Fibroblast of pulmonary artery (primary cell): ENCODE measurements around the gene KANSL1L.
A peak's percentile ranks its signal among the peaks of the same experiment; 100 is the strongest.
"Not testable (repeated sequence)": the region's sequence is repeated elsewhere in the genome, so short reads cannot be mapped to it uniquely, and the experiment has no call there.

Experiments used
- DNase-seq: peaks from one replicate; pipeline ENCODE4 v3.0.0-alpha.2; 2010; ENCODE audit warnings: low read depth
- H3K4me3 ChIP-seq: replicated peaks from 2 replicates; pipeline ENCODE4 v1.5.1; 2011; ENCODE audit warnings: low read depth, mild to moderate bottlenecking, control low read depth, low read length, moderate library complexity
- TF ChIP-seq, protein P1 (sequence below): IDR thresholded peaks from 2 replicates; pipeline ENCODE4 v1.5.1; 2011; ENCODE audit warnings: mild to moderate bottlenecking, control low read depth, low read length, inconsistent platforms; ENCODE audit errors: missing control alignments

The KANSL1L gene

DNA sequence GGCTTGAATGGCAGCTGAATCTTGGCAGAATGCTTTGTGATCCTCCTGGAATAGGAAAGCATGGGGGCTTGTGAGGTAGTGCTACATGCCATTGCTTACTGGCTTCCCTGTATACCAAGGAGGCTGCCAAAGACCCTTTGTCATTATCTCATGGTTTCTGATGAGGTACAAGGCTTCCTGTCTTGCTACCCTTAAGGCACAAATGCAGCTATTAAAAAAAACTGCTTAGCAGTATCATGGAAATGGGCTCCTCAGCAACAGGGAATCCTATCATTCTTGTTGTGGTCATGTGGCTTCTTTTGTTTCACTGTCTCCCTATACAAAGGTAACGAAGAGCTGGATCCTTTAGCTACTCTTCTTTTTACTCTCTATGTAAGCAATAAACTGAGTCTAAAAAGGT lies 6.6 kb upstream of the KANSL1L start:
- TF ChIP-seq, protein P1, sequence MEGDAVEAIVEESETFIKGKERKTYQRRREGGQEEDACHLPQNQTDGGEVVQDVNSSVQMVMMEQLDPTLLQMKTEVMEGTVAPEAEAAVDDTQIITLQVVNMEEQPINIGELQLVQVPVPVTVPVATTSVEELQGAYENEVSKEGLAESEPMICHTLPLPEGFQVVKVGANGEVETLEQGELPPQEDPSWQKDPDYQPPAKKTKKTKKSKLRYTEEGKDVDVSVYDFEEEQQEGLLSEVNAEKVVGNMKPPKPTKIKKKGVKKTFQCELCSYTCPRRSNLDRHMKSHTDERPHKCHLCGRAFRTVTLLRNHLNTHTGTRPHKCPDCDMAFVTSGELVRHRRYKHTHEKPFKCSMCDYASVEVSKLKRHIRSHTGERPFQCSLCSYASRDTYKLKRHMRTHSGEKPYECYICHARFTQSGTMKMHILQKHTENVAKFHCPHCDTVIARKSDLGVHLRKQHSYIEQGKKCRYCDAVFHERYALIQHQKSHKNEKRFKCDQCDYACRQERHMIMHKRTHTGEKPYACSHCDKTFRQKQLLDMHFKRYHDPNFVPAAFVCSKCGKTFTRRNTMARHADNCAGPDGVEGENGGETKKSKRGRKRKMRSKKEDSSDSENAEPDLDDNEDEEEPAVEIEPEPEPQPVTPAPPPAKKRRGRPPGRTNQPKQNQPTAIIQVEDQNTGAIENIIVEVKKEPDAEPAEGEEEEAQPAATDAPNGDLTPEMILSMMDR, result no peak
- H3K4me3 ChIP-seq, result no peak overlapping the region
- no peak for DNase-seq

- H3K4me3 ChIP-seq, DNase-seq: not testable (repeated sequence)
These were observed 5.9 kb upstream of the KANSL1L start for GRCh38 chr2:210177115-210177514.

DNA sequence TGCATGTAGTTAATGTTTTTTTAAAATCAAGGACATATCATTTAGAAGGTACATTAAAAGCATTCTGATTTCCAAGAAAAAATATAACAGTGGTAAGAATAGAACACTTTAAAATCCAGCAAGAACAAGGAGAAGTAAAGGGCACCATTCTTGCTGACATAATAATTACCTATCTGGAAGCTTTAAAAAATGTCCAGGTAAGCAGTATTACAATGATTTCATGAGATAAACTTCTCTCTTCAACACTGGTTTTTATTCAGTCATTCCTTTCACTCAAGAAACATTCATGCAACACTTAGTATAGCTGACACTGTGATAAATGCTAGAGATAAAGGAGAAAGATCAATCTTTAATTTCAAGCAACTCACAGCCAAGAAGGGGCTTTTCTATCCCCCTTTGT lies 2.9 kb upstream of the KANSL1L start:
- no peak for DNase-seq
- H3K4me3 ChIP-seq, result no peak overlapping the region
- TF ChIP-seq, protein P1, result no peak

DNA sequence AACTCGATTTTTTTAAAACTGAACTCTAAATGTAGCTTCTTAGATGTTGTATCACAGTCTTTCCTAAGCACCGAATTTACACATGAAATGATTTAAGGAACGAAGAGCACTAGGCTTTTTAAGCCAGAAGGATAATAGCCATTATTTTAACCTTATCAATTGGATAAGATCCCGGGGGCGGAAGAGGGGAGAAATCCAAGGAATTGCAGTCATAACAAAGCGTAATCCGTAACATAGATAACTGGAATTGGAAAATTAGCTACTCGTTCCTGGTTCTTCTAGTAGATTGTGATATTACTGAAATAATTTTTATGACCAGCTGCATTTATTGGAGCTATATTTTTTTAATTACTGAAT lies 988 bp upstream of the KANSL1L start:
- DNase-seq, result no peak
- TF ChIP-seq, protein P1, result no peak
- peak overlapping the region; percentile 63 for H3K4me3 ChIP-seq

DNA sequence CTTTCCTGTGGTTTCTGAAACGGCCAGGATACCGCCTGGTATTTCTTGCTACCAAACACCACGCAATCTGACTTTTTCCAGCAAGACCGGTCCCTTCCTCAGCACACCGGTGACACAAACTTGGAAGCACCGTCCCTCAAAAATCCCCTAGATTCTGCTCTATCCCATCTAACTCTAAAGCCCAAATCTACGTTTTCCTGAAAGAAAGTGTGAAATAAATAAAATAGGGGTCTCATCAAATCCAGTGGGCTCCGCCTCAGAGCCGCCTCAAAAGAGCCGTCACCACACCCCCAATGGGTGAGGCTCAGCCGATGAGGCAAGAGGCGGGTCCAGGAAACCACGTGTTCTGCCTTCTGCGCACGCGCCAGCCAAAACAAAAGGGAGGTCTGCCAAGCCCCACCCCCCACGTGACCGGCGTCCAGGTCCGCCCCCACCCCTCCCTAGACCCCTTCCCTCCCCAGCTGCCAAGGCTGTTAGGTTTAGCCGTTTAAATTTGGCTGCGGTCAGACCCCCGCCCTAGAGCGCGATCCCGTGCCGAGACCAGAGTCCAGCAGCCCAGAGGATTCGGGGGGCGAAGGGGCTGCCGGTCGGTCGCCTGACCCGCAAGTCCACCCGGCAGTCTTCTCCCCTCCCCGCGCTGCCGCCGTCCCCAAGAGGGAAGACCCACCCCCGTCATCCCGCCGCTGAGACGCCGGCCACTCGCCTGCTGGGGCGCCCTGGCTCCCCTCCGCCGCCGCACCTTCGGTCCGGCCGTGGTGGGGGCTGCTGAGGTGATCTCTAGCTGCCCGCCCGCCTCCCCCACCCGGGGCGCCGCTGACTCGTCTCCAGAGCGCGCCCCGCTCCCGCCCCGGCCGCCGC lies 534 bp downstream of the KANSL1L start:
- peak overlapping the region; percentile 66 for H3K4me3 ChIP-seq
- TF ChIP-seq, protein P1, result no peak
- DNase-seq, result peak; percentile 97

- DNase-seq, result no peak
- TF ChIP-seq, protein P1, result no peak
These were observed 1.1 kb downstream of the KANSL1L start for GRCh38 chr2:210170196-210170445.

GRCh38 chr2:210169516-210170195 lies 1.6 kb downstream of the KANSL1L start:
- peak; percentile 82 for DNase-seq
- TF ChIP-seq, protein P1, result no peak
- peak overlapping the region; percentile 66 for H3K4me3 ChIP-seq

More at GRCh38 chr2:210170196-210170445, 1.1 kb downstream of the KANSL1L start:
- peak overlapping the region; percentile 66 for H3K4me3 ChIP-seq
